Kidney (tissue), 14 donors: ENCODE data around the gene PTPRT. TPM values are rescaled to one million over a fixed set of nuclear protein-coding genes. Genes with fewer than 3 reads are reported as not detected.
A peak's percentile ranks its signal among the peaks of the same experiment; 100 is the strongest.

Experiments
- DNase-seq, 5 donors: peaks; one replicate each; pipeline ENCODE4 v3.0.0-alpha.2; 2013 to 2020
- FAIRE-seq: peaks from 2 replicates; lab custom pipeline; 2012; peaks lifted over from hg19 to GRCh38; lab: Jason Lieb, UNC
- H3K27ac ChIP-seq, 2 donors: one replicate each; pipeline ENCODE4 v1.7.0; 2013; ENCODE audit warnings: low read depth in 2 of 2, low read length in 2 of 2, inconsistent platforms in 1 of 2
- H3K27me3 ChIP-seq: one replicate; pipeline ENCODE4 v1.7.1; 2013; ENCODE audit warnings: low read length, inconsistent platforms; ENCODE audit not compliant: control insufficient read depth, insufficient read depth
- H3K36me3 ChIP-seq, 3 donors: one replicate each; pipeline versions ENCODE4 v1.7.0 to v1.7.1; 2013; ENCODE audit warnings: low read length in 3 of 3, control low read depth in 1 of 3, inconsistent platforms in 1 of 3; ENCODE audit not compliant: insufficient read depth in 3 of 3, control insufficient read depth in 2 of 3
- H3K4me1 ChIP-seq, 3 donors: one replicate each; pipeline versions ENCODE4 v1.7.0 to v1.7.1; 2013; ENCODE audit warnings: low read length in 3 of 3, inconsistent platforms in 1 of 3, low read depth in 1 of 3; ENCODE audit not compliant: control insufficient read depth in 2 of 3, insufficient read depth in 2 of 3
- H3K4me3 ChIP-seq, 3 donors: one replicate each; pipeline versions ENCODE4 v1.7.0 to v1.8.1; 2013; ENCODE audit warnings: low read length in 3 of 3, control low read depth in 1 of 3, inconsistent platforms in 1 of 3
- H3K9ac ChIP-seq, 3 donors: one replicate each; pipeline versions ENCODE4 v1.7.0 to v1.7.1; 2013; ENCODE audit warnings: low read length in 3 of 3, control low read depth in 1 of 3, inconsistent platforms in 1 of 3
- H3K9me3 ChIP-seq, 3 donors: one replicate each; pipeline versions ENCODE4 v1.7.0 to v1.7.1; 2013; ENCODE audit warnings: low read length in 3 of 3, control low read depth in 1 of 3, inconsistent platforms in 1 of 3; ENCODE audit not compliant: control insufficient read depth in 2 of 3, insufficient read depth in 1 of 3
- CTCF ChIP-seq: IDR thresholded peaks from 3 replicates; pipeline ENCODE4 v1.5.1; 2012; ENCODE audit warnings: mild to moderate bottlenecking, moderate library complexity, borderline replicate concordance; ENCODE audit not compliant: insufficient read depth; ENCODE audit errors: extremely low read depth
- intact Hi-C: fragments of 100-400 bp; cut with DNase I; formaldehyde crosslinking; loops from one replicate; pipeline ENCODE4 v1.11.1; 2022
- polyA plus RNA-seq: library from polyadenylated mRNA; stranded (reverse); fragments of 350-450 nt; fragmentation: Illumina TruSeq; extraction: RNeasy Lipid Tissue Mini Kit (QIAGEN cat#74804); gene quantifications from one replicate; pipeline ENCODE4 v1.2.3, GENCODE V29; 2014; ENCODE audit warnings: low read depth, low replicate concordance; ENCODE audit not compliant: insufficient read depth
- total RNA-seq: library from RNA; stranded (reverse); fragmentation: NEBNext Ultra II Directional; extraction: Animal tissue kit (Norgen Biotek cat#: 25700); gene quantifications from one replicate; pipeline ENCODE4 v1.2.1, GENCODE V29; 2021
- donor health status: control.
- donor health status: control.
- donor health status: control.
- donor health status: control.
- donor health status: control.
- donor health status: DM: yes; HTN: yes; CAD: no.
- donor health status: Normal renal cell carcinoma (clear cell type).

PTPRT gene
- total and polyA plus RNA-seq, 2 donors from 2014 or later = 0.60 TPM; not detected in 1

- intact Hi-C loops = no loop called here
- FAIRE-seq = no peak
- H3K9ac ChIP-seq = no peak overlapping the region
Observed at GRCh38 chr20:42083280-42083679, 1106.4 kb downstream of the PTPRT start.

DNA sequence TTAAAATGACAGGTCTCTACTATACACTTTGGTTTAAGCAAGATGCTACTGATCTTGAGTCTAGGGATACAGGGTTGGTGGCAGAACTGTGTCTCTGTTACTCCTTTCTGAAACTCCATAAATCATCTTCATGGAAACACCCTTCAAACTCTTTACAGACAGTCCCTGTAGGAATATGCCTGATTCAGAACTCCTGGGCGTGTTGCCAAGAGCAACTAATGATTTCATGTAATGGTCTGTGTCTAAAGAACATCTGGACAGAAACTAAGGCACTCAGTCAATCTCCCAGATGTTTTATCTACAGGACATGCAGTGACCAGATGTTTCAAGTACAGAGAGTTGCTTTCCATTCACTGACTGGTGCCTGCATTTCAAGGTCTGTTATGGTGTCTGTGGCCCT, 1107.1 kb downstream of the PTPRT start:
- H3K9me3 ChIP-seq = no peaks in the 10 kb centered on the region
- intact Hi-C loops = no loop called here
- no peak overlapping the region for H3K4me3 ChIP-seq
- H3K27ac ChIP-seq = no peak overlapping the region
- H3K4me1 ChIP-seq = no peaks in the 10 kb centered on the region
- TF ChIP-seq CTCF = no peak
- H3K27me3 ChIP-seq = no peaks in the 10 kb centered on the region
- no peaks in the 10 kb centered on the region for H3K36me3 ChIP-seq
- DNase-seq = peak in 4 of 5 donors; percentile 62 to 94 (median 72)
- no peak overlapping the region for H3K9ac ChIP-seq
- no peak for FAIRE-seq

More at GRCh38 chr20:42083280-42083679, 1106.4 kb downstream of the PTPRT start:
- no peaks in the 10 kb centered on the region for H3K4me1 ChIP-seq
- H3K27me3 ChIP-seq = no peaks in the 10 kb centered on the region
- no peak overlapping the region for H3K4me3 ChIP-seq
- H3K27ac ChIP-seq = no peak overlapping the region
- DNase-seq = no peak
- no peaks in the 10 kb centered on the region for H3K9me3 ChIP-seq
- TF ChIP-seq CTCF = no peak
- H3K36me3 ChIP-seq = no peaks in the 10 kb centered on the region

- Histone ChIP-seq H3K27me3 (no peaks in the 10 kb centered on the region), H3K36me3 (no peaks in the 10 kb centered on the region), H3K4me3 (no peak overlapping the region), H3K27ac (no peak overlapping the region), H3K4me1 (no peaks in the 10 kb centered on the region), H3K9ac (no peak overlapping the region), H3K9me3 (no peaks in the 10 kb centered on the region)
- intact Hi-C loops = no loop called here
- DNase-seq (no peak), FAIRE-seq (no peak)
- TF ChIP-seq CTCF = no peak
Observed at GRCh38 chr20:42080956-42081355, 1108.8 kb downstream of the PTPRT start.

DNA sequence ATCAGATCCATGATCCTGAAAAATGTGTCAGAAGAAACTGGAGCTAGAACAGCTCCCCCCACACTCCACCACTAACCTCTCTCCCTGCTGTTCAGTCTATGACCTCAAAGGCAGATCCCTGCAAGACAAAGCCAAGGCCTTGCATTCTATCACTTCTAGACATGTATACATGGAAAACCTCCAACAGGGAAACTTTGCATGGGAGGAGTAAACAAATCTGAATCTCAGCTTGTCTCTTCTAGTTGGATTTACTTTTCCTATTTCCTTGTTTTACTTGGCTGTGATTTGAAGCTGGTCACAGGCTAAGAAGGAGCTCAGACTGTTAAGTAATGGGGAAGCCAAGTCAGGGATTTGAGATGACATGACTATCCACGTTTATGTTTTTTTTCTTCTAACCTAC, 1114.8 kb downstream of the PTPRT start:
- no peaks in the 10 kb centered on the region for H3K36me3 ChIP-seq
- no peaks in the 10 kb centered on the region for H3K4me1 ChIP-seq
- intact Hi-C loops = no loop called here
- no peak overlapping the region for H3K4me3 ChIP-seq
- DNase-seq = peak in 2 of 5 donors; percentile 6 to 49
- TF ChIP-seq CTCF = no peak
- H3K27me3 ChIP-seq = no peaks in the 10 kb centered on the region
- no peak for FAIRE-seq
- no peak overlapping the region for H3K27ac ChIP-seq
- no peaks in the 10 kb centered on the region for H3K9me3 ChIP-seq
- H3K9ac ChIP-seq = no peak overlapping the region
